ENCODE data around the gene NDUFC2. TPM values are rescaled to one million over a fixed set of nuclear protein-coding genes. Genes with fewer than 3 reads are reported as not detected.

Gene NDUFC2
- total and polyA plus RNA-seq, 2 experiments from 2014 or later, result 122 to 711 TPM

- no peak for TF ChIP-seq ZNF462 (CRISPR knock-in tag; IDR thresholded peaks at IDR 0.05)
- no peak for TF ChIP-seq NANOG (IDR thresholded peaks at IDR 0.05; ENCODE audit: borderline replicate concordance)
- no peak for TF ChIP-seq CREB1 (CRISPR knock-in tag; IDR thresholded peaks at IDR 0.05; ENCODE audit: low read depth)
- TF ChIP-seq JUNB (IDR thresholded peaks at IDR 0.05; ENCODE audit: unreplicated experiment), result no peak
- no peak for TF ChIP-seq EZH2 (IDR thresholded peaks at IDR 0.05; ENCODE audit: low read depth, unreplicated experiment)
Observed at GRCh38 chr11:78065203-78065602, 14.5 kb downstream of the NDUFC2 start (continued).

- ATAC-seq (no peak), DNase-seq (ENCODE audit: low spot score) (no peak)
- Histone ChIP-seq H3K4me1 (ENCODE audit: insufficient read depth) (no peaks in the 10 kb centered on the region), H3K9me2 (ENCODE audit: insufficient read depth) (no peaks in the 10 kb centered on the region), H2AFZ (no peak within 1 kb of the TSS), H3K27me3 (ENCODE audit: insufficient read depth) (no peaks in the 10 kb centered on the region), H3K36me3 (ENCODE audit: insufficient read depth) (no peaks in the 10 kb centered on the region), H3K4me3 (no peak within 1 kb of the TSS), H3K27ac (ENCODE audit: low read depth) (no peak within 1 kb of the TSS), H3F3A (replicated peaks; ENCODE audit: low read depth) (no peaks in the 10 kb centered on the region), H4K20me1 (replicated peaks; ENCODE audit: insufficient read depth) (no peaks in the 10 kb centered on the region; the same call in 1 of the 2 replicates), H3K4me2 (no peak within 1 kb of the TSS), H3K79me2 (replicated peaks; ENCODE audit: insufficient read depth) (no peaks in the 10 kb centered on the region)
- Mint-ChIP-seq H3K9me3 (no peaks in the 10 kb centered on the region), H3K36me3 (ENCODE audit: low read depth) (peaks cover 16% of the 10 kb centered on the region), H3K27me3 (ENCODE audit: insufficient read depth, low read depth, poor library complexity) (peaks cover 2% of the 10 kb centered on the region), H3K27ac (no peak within 1 kb of the TSS), H3K4me3 (no peak within 1 kb of the TSS), H3K4me1 (no peaks in the 10 kb centered on the region)
- TF ChIP-seq POLR2AphosphoS5 (IDR thresholded peaks at IDR 0.05; ENCODE audit: low read depth) (no peak), ZNF462 (CRISPR knock-in tag; IDR thresholded peaks at IDR 0.05) (no peak), CREB1 (CRISPR knock-in tag; IDR thresholded peaks at IDR 0.05; ENCODE audit: low read depth) (no peak)
Observed at GRCh38 chr11:78063440-78064181, 16.1 kb downstream of the NDUFC2 start, which contains the start of gene THRSP. Gene THRSP (plus strand): TSS chr11:78063861. CDS start chr11:78063882, 21 bp downstream.
